HepG2 (cell line): ENCODE measurements around the gene GOLGA7B. TPM values are rescaled to one million over a fixed set of nuclear protein-coding genes. Genes with fewer than 3 reads are reported as not detected.

Experiments
- ATAC-seq: fragments of 200-7000 bp; cut with Tn5 transposase; 3 replicates; pipeline ENCODE4 v1.9.1; 2020; ENCODE audit warnings: mild to moderate bottlenecking, moderate library complexity
- BruUV-seq: library from RNA; stranded (reverse); fragments of 400-500 nt; replicated peaks from 2 replicates; lab custom pipeline; 2021; lab: Mats Ljungman, UMichigan
- CTCF ChIA-PET: fragments of 300-600 bp; formaldehyde crosslinking; extraction: SDS; loops from one replicate; lab custom pipeline; 2021; ENCODE audit warnings: low total read pairs, inconsistent platforms, low intra/inter-chr PET ratio; lab: Yijun Ruan, JAX
- POLR2A ChIA-PET: fragments of 350-600 bp; sonication (Branson Sonifier 250); formaldehyde crosslinking; loops from one replicate; lab custom pipeline; 2020; ENCODE audit warnings: antibody characterized with exemption, inconsistent platforms; lab: Yijun Ruan, JAX
- DNase-seq: peaks from one replicate; pipeline ENCODE4 v3.0.0-alpha.2; 2015; ENCODE audit warnings: low spot score
- FAIRE-seq: peaks from 3 replicates; lab custom pipeline; 2011; peaks lifted over from hg19 to GRCh38; lab: Jason Lieb, UNC
- H2AFZ ChIP-seq: one replicate; pipeline ENCODE4 v1.6.1; 2011; ENCODE audit warnings: low read length, inconsistent platforms
- H3K27ac ChIP-seq: fragments of 300-600 bp; 3 replicates; pipeline ENCODE4 v1.8.0; 2011; ENCODE audit warnings: mixed run types, mild to moderate bottlenecking, mixed read lengths, low read length, inconsistent platforms; ENCODE audit not compliant: insufficient read depth; ENCODE audit errors: extremely low read length
- H3K27me3 ChIP-seq, 2 experiments: fragments of 200-600 bp in 1 of 2; 2 replicates in 1 of 2; 3 replicates in 1 of 2; pipeline versions ENCODE4 v1.6.0 to v1.8.0; 2011; ENCODE audit warnings: low read length in 2 of 2, mild to moderate bottlenecking in 2 of 2, moderate library complexity in 2 of 2, inconsistent platforms in 1 of 2; ENCODE audit not compliant: insufficient read depth in 2 of 2, control insufficient read depth in 1 of 2
- H3K36me3 ChIP-seq, 2 experiments: fragments of 200-600 bp in 1 of 2; replicated peaks in 1 of 2; 2 replicates in 1 of 2; 3 replicates in 1 of 2; pipeline versions ENCODE4 v1.5.1 to v1.8.0; 2011; ENCODE audit warnings: low read length in 2 of 2, inconsistent platforms in 1 of 2; ENCODE audit not compliant: insufficient read depth in 2 of 2, control insufficient read depth in 1 of 2
- H3K4me1 ChIP-seq: 2 replicates; pipeline ENCODE4 v1.5.1; 2012; ENCODE audit warnings: low read length, inconsistent platforms; ENCODE audit not compliant: insufficient read depth
- H3K4me2 ChIP-seq: 2 replicates; pipeline ENCODE4 v1.6.0; 2011; ENCODE audit warnings: low read depth, low read length, inconsistent platforms
- H3K4me3 ChIP-seq, 3 experiments: fragments of 200-600 bp in 1 of 3; sonication (generic), shearing (Covaris generic) in 1 of 3; replicated peaks in 1 of 3; 2 replicates each; pipeline ENCODE4 v1.5.1; 2011 to 2016; ENCODE audit warnings: low read length in 3 of 3, inconsistent platforms in 2 of 3, low read depth in 2 of 3, mild to moderate bottlenecking in 2 of 3, control low read depth in 1 of 3, mixed read lengths in 1 of 3; ENCODE audit not compliant: insufficient read depth in 1 of 3
- H3K79me2 ChIP-seq: one replicate; pipeline ENCODE4 v1.6.1; 2011; ENCODE audit warnings: low read length, inconsistent platforms; ENCODE audit not compliant: insufficient read depth
- H3K9ac ChIP-seq: 2 replicates; pipeline ENCODE4 v1.6.0; 2011; ENCODE audit warnings: mild to moderate bottlenecking, low read depth, low read length, inconsistent platforms; ENCODE audit not compliant: insufficient read depth
- H3K9me3 ChIP-seq: 2 replicates; pipeline ENCODE4 v1.5.1; 2012; ENCODE audit warnings: mild to moderate bottlenecking, low read length
- H4K20me1 ChIP-seq: 2 replicates; pipeline ENCODE4 v1.6.0; 2011; ENCODE audit warnings: inconsistent platforms, mild to moderate bottlenecking, low read length, moderate library complexity; ENCODE audit not compliant: insufficient read depth
- ATF7-NPFF ChIP-seq: sonication (generic); formaldehyde crosslinking; IDR thresholded peaks from 2 replicates; pipeline ENCODE4 v1.8.1; 2023; ENCODE audit warnings: mild to moderate bottlenecking, low read depth, missing genetic modification reagents, moderate library complexity
- ELF4 ChIP-seq: sonication (generic); formaldehyde crosslinking; IDR thresholded peaks from 2 replicates; pipeline ENCODE4 v1.5.0; 2020; ENCODE audit warnings: missing genetic modification reagents, mild to moderate bottlenecking, moderate library complexity, borderline replicate concordance
- ESRRA ChIP-seq: sonication (generic); formaldehyde crosslinking; IDR thresholded peaks from 2 replicates; pipeline ENCODE4 v1.5.1; 2020; ENCODE audit warnings: mild to moderate bottlenecking, low read depth, missing genetic modification reagents
- HHEX ChIP-seq: IDR thresholded peaks from 2 replicates; pipeline ENCODE4 v1.6.1; 2016; ENCODE audit warnings: control low read depth
- HNF4A ChIP-seq: sonication (generic); formaldehyde crosslinking; IDR thresholded peaks from 2 replicates; pipeline ENCODE4 v1.4.0; 2020; ENCODE audit warnings: missing genetic modification reagents
- KDM4B ChIP-seq: sonication (generic); formaldehyde crosslinking; IDR thresholded peaks from 2 replicates; pipeline ENCODE4 v1.4.0; 2020; ENCODE audit warnings: missing genetic modification reagents
- MED8 ChIP-seq: sonication (generic); formaldehyde crosslinking; IDR thresholded peaks from 2 replicates; pipeline ENCODE4 v1.8.1; 2023; ENCODE audit warnings: mild to moderate bottlenecking, missing genetic modification reagents; ENCODE audit not compliant: insufficient replicate concordance
- REL ChIP-seq: sonication (generic); formaldehyde crosslinking; conservative IDR thresholded peaks from 2 replicates; pipeline ENCODE4 v1.8.0; 2022; ENCODE audit warnings: mild to moderate bottlenecking, missing genetic modification reagents, moderate library complexity
- TCF12 ChIP-seq, 2 experiments: fragments of 450-650 bp in 1 of 2; sonication (generic) in 1 of 2; formaldehyde crosslinking in 1 of 2; IDR thresholded peaks; 2 replicates each; pipeline versions ENCODE4 v1.6.1 to v1.8.0; 2017 to 2022; ENCODE audit warnings: antibody characterized with exemption in 1 of 2, mild to moderate bottlenecking in 1 of 2, missing genetic modification reagents in 1 of 2, moderate library complexity in 1 of 2
- ZBTB1 ChIP-seq: sonication (generic); formaldehyde crosslinking; IDR thresholded peaks from 2 replicates; pipeline ENCODE4 v1.4.0; 2020; ENCODE audit warnings: missing genetic modification reagents, borderline replicate concordance
- ZNF224 ChIP-seq: sonication (generic); formaldehyde crosslinking; IDR thresholded peaks from 2 replicates; pipeline ENCODE4 v1.5.0; 2020; ENCODE audit warnings: mild to moderate bottlenecking, missing genetic modification reagents
- ZNF674 ChIP-seq: sonication (generic); formaldehyde crosslinking; IDR thresholded peaks from 2 replicates; pipeline ENCODE4 v1.5.0; 2020; ENCODE audit warnings: low read depth, mild to moderate bottlenecking, missing genetic modification reagents
- ZNF792 ChIP-seq: IDR thresholded peaks from 2 replicates; pipeline ENCODE4 v1.6.1; 2016
- ZNF891 ChIP-seq: sonication (generic); formaldehyde crosslinking; IDR thresholded peaks from 2 replicates; pipeline ENCODE4 v1.5.0; 2020; ENCODE audit warnings: mild to moderate bottlenecking, missing genetic modification reagents
- WGBS: methylation state at CpG from one replicate; pipeline ENCODE4 v1.1.6; 2017; ENCODE audit warnings: low lambda C conversion rate; 5-methylcytosine and 5-hydroxymethylcytosine counted together
- in situ Hi-C: cut with HindIII; loops from 2 replicates; pipeline ENCODE4 v1.10.0; 2017; ENCODE audit warnings: low pct_unique_long_range_greater_than_20kb; ENCODE audit not compliant: extremely low pct_ligation_motif_present
- intact Hi-C: fragments of 100-400 bp; cut with micrococcal nuclease; formaldehyde crosslinking; loops from one replicate; pipeline ENCODE4 v1.10.0; 2022; ENCODE audit not compliant: unreplicated experiment
- polyA plus RNA-seq, 8 experiments: library from polyadenylated mRNA; depleted of rRNA in 3 of 8; stranded (reverse) in 7 of 8; unstranded in 1 of 8; fragments of >200 nt; fragmentation: Illumina TruSeq in 4 of 8; extraction: Trizol in 4 of 8; gene quantifications; 2 replicates each; pipeline versions ENCODE4 v1.2.1 to v1.2.3, GENCODE V29; 2011 to 2016; ENCODE audit warnings: low read depth in 4 of 8, missing spikeins in 1 of 8, mixed read lengths in 1 of 8; ENCODE audit not compliant: insufficient read depth in 1 of 8
- total RNA-seq, 5 experiments: library from RNA; depleted of rRNA; stranded (reverse); fragments of >200 nt; fragmentation: Illumina TruSeq; extraction: Trizol; gene quantifications; 2 replicates each; pipeline ENCODE4 v1.2.3, GENCODE V29; 2016; ENCODE audit warnings: low read depth in 1 of 5
- TF ChIP-seq, protein P1 (sequence below): IDR thresholded peaks from 2 replicates; pipeline ENCODE4 v1.6.1; 2012; ENCODE audit warnings: low read depth, low read length, improper control_type of control experiment
- TF ChIP-seq, protein P2 (sequence below): IDR thresholded peaks from 2 replicates; pipeline ENCODE4 v1.6.1; 2016
- TF ChIP-seq, protein P3 (sequence below): sonication (generic); formaldehyde crosslinking; IDR thresholded peaks from 2 replicates; pipeline ENCODE4 v1.4.0; 2020; ENCODE audit warnings: missing genetic modification reagents
- TF ChIP-seq, protein P4 (sequence below): sonication (generic); formaldehyde crosslinking; IDR thresholded peaks from 2 replicates; pipeline ENCODE4 v1.4.0; 2020; ENCODE audit warnings: missing genetic modification reagents, mild to moderate bottlenecking, borderline replicate concordance

GOLGA7B gene
- total and polyA plus RNA-seq, 2 of the 13 experiments (the other 11 are each of a cell fraction or from before 2014, with no cell fraction given) = not detected

DNA sequence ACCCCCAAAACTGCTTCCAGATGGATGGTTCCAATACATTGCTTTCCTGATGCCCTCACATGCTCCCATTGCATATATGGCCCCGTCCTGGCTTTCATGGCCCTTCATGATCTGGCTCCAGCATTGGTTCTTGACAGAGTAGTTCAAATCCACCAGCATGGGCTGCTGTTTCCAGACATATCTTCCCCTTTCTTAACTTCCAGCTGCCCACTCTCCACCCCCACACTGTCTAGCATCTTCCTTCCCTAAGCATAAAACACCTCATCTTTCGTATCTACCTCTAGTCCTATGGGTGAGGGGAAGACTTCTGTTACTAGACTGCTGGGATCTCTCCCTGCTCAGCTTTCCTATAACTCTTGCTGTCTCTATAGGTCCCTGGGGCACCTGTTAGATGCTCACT lies 13.2 kb upstream of the GOLGA7B start:
- H3K27me3 ChIP-seq = peaks cover 1 to 21% of the 10 kb centered on the region in 2 experiments; a peak in 4 of 5 replicates
- no peaks in the 10 kb centered on the region for H3K4me1 ChIP-seq
- H3K27ac ChIP-seq = no peak overlapping the region
- no peaks in the 10 kb centered on the region for H3K36me3 ChIP-seq
- H3K9ac ChIP-seq = no peak overlapping the region
- no peak for TF ChIP-seq ZNF224 (CRISPR knock-in tag)
- no peak for TF ChIP-seq ZNF792
- no peak for TF ChIP-seq ESRRA (CRISPR knock-in tag)
- no peak for TF ChIP-seq ELF4 (CRISPR knock-in tag)
- TF ChIP-seq, protein P1, sequence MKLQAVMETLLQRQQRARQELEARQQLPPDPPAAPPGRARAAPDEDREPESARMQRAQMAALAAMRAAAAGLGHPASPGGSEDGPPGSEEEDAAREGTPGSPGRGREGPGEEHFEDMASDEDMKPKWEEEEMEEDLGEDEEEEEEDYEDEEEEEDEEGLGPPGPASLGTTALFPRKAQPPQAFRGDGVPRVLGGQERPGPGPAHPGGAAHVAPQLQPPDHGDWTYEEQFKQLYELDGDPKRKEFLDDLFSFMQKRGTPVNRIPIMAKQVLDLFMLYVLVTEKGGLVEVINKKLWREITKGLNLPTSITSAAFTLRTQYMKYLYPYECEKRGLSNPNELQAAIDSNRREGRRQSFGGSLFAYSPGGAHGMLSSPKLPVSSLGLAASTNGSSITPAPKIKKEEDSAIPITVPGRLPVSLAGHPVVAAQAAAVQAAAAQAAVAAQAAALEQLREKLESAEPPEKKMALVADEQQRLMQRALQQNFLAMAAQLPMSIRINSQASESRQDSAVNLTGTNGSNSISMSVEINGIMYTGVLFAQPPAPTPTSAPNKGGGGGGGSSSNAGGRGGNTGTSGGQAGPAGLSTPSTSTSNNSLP = no peak
- TF ChIP-seq, protein P2, sequence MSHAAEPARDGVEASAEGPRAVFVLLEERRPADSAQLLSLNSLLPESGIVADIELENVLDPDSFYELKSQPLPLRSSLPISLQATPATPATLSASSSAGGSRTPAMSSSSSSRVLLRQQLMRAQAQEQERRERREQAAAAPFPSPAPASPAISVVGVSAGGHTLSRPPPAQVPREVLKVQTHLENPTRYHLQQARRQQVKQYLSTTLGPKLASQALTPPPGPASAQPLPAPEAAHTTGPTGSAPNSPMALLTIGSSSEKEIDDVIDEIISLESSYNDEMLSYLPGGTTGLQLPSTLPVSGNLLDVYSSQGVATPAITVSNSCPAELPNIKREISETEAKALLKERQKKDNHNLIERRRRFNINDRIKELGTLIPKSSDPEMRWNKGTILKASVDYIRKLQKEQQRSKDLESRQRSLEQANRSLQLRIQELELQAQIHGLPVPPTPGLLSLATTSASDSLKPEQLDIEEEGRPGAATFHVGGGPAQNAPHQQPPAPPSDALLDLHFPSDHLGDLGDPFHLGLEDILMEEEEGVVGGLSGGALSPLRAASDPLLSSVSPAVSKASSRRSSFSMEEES (CRISPR knock-in tag) = no peak
- TF ChIP-seq, protein P3, sequence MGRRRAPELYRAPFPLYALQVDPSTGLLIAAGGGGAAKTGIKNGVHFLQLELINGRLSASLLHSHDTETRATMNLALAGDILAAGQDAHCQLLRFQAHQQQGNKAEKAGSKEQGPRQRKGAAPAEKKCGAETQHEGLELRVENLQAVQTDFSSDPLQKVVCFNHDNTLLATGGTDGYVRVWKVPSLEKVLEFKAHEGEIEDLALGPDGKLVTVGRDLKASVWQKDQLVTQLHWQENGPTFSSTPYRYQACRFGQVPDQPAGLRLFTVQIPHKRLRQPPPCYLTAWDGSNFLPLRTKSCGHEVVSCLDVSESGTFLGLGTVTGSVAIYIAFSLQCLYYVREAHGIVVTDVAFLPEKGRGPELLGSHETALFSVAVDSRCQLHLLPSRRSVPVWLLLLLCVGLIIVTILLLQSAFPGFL (CRISPR knock-in tag) = no peak
- no peak for TF ChIP-seq ZNF674 (CRISPR knock-in tag)
- TF ChIP-seq MED8 (CRISPR knock-in tag) = no peak
- TF ChIP-seq, protein P4, sequence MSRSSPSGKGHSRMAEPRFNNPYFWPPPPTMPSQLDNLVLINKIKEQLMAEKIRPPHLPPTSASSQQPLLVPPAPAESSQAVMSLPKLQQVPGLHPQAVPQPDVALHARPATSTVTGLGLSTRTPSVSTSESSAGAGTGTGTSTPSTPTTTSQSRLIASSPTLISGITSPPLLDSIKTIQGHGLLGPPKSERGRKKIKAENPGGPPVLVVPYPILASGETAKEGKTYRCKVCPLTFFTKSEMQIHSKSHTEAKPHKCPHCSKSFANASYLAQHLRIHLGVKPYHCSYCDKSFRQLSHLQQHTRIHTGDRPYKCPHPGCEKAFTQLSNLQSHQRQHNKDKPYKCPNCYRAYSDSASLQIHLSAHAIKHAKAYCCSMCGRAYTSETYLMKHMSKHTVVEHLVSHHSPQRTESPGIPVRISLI (CRISPR knock-in tag) = no peak
- TF ChIP-seq ZBTB1 (CRISPR knock-in tag) = no peak
- no peak for TF ChIP-seq HHEX
- TF ChIP-seq ZNF891 = no peak
- no peak for TF ChIP-seq REL
- no peak for TF ChIP-seq ATF7-NPFF (CRISPR knock-in tag)
- no peak for TF ChIP-seq TCF12 (IDR thresholded peaks at IDR 0.05)
- TF ChIP-seq TCF12 (CRISPR knock-in tag; IDR thresholded peaks at IDR 0.05) = no peak
- no peak for TF ChIP-seq KDM4B
- TF ChIP-seq HNF4A (CRISPR knock-in tag) = no peak
- DNase-seq (no peak), ATAC-seq (no peak), FAIRE-seq (no peak)
- H4K20me1 ChIP-seq = no peaks in the 10 kb centered on the region
- no peak overlapping the region for H3K4me2 ChIP-seq
- H3K4me3 ChIP-seq = no peak overlapping the region
- in situ Hi-C loops = no loop called here
- intact Hi-C loops = no loop called here
- CTCF ChIA-PET = no interaction called here
- WGBS = 3% methylated on average over 2 of the region's 2 CpGs
- no TSS peak for BruUV-seq
- POLR2A ChIA-PET = no interaction called here
- H2AFZ ChIP-seq = no peak overlapping the region
- no peaks in the 10 kb centered on the region for H3K79me2 ChIP-seq
- H3K9me3 ChIP-seq = no peaks in the 10 kb centered on the region
